GM19455 (cell line): ENCODE measurements around the gene BZW2.
"Not testable (repeated sequence)": the region's sequence is repeated elsewhere in the genome, so short reads cannot be mapped to it uniquely, and the experiment has no call there.

Source experiments
- ATAC-seq: cut with Tn5 transposase; IDR thresholded peaks from one replicate; pipeline ENCODE4 v1.9.1; 2021; ENCODE audit not compliant: unreplicated experiment

The BZW2 gene

GRCh38 chr7:16670021-16670420 lies 24.0 kb downstream of the BZW2 start:
- no peak for ATAC-seq

- ATAC-seq, result no peak
Measured at GRCh38 chr7:16670731-16671344, 24.9 kb downstream of the BZW2 start.

GRCh38 chr7:16671811-16672210 lies 25.8 kb downstream of the BZW2 start:
- ATAC-seq, result no peak

- ATAC-seq, result no peak
Measured at GRCh38 chr7:16675277-16675676, 29.3 kb downstream of the BZW2 start.

- ATAC-seq, result no peak
Measured at GRCh38 chr7:16677978-16678494, 32.1 kb downstream of the BZW2 start.

- ATAC-seq, result not testable (repeated sequence)
Measured at GRCh38 chr7:16678645-16679566, 32.9 kb downstream of the BZW2 start.

DNA sequence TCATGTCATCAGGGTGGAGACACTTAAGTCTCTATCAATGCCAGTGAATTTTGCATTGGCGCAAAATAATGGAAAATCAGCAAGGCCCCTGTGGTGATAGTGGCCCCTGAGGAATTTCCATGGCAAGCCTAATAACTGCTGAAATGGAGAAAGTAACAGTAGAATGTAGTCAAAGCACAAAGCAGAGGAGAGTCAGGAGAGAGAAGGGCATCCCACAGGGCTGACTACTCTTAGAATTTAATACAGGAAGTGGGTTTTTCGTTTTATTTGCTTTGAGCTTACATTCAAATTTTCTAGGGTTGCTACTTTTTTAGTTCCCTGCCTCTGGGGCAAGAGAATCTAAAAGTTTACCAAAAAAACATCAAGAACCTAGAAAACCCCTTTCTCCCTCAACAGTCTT lies 39.0 kb downstream of the BZW2 start:
- ATAC-seq, result no peak

GRCh38 chr7:16685535-16685934 lies 39.6 kb downstream of the BZW2 start:
- no peak for ATAC-seq

DNA sequence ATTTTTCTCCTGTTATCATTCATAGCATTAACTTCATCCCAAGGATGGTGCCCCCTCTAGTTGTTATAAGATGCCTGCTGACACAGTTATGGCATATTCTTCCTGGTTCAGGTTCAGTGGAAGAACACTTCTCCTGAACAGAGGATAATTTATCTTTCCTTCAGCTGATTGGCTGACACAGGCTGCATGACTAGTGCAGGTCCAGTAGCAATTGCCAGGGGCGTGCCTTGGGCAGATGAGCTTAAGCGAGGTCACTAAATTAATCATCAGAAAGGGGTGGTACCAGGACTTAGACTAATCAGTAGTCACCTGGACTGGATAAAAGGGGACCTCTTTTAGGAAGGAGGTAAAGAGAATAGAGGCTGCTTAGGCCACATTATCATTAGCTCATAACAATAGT lies 42.3 kb downstream of the BZW2 start:
- no peak for ATAC-seq

- ATAC-seq, result no peak
Measured at GRCh38 chr7:16691241-16691640, 45.3 kb downstream of the BZW2 start.

GRCh38 chr7:16693601-16694318 lies 47.8 kb downstream of the BZW2 start:
- no peak for ATAC-seq

GRCh38 chr7:16694806-16695205 lies 48.8 kb downstream of the BZW2 start:
- ATAC-seq, result no peak

- peak; percentile 54 for ATAC-seq
Measured at GRCh38 chr7:16695621-16696237, 49.7 kb downstream of the BZW2 start.

DNA sequence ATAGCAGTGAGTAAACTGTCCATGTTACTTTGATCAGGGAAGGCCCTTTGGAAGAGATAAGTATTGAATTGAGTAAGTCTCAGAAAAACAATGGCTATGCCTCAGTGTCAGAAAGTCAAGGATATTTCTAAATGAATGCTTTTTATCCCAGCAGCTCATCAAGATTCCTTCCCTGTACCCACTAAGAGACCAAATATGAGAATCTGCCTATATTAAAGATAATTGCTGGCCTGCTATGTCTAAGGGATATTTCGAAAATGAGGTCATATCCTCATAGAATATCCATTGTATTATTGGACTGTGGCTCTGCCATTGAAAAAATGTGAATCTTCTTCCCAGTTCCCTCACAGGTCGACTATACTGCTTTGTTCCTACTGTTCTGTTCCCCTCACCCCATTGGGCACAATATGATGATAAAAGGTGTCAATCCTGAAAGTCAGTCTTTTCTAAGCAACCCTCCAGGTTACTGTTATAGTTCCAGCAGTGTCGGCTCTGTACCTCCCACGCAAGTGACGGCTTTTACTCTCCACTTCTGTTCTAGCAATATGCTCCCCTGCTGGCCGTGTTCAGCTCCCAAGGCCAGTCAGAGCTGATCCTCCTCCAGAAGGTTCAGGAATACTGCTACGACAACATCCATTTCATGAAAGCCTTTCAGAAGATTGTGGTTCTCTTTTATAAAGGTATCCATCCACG lies 51.7 kb downstream of the BZW2 start:
- no peak for ATAC-seq

DNA sequence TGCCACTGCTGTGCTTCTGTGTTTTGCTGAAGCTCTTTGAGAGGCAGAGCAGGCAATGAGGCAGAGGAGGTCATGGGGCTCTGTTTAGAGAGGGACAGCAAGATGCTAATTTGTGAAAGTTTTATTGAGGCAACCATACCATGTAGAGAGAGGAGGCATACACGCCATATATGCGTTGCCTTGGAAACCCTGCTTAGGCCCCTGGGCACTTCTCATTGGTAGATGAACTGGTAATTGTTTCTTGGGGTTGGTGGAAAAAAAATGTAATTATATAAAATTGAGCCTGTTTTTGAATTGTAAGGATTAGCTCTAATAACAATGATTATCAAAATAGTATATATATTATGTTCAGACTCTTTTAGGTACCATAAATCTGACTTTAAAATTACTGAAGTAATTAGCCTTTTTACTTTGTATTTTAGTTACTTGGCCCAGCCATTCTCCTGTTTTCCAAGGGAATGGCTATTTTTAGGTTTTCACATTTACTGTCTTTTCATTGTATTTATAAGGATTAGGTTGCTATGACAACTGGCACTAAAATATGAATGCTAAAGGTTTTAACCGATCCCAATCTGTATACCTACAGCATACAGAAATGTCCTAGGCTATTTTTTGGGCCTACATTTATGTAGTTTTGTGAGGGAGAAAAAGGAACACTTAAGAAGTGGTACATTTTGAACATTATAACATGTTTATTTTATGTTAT lies 52.4 kb downstream of the BZW2 start:
- ATAC-seq, result no peak

- ATAC-seq, result no peak
Measured at GRCh38 chr7:16702441-16702840, 56.5 kb downstream of the BZW2 start.

DNA sequence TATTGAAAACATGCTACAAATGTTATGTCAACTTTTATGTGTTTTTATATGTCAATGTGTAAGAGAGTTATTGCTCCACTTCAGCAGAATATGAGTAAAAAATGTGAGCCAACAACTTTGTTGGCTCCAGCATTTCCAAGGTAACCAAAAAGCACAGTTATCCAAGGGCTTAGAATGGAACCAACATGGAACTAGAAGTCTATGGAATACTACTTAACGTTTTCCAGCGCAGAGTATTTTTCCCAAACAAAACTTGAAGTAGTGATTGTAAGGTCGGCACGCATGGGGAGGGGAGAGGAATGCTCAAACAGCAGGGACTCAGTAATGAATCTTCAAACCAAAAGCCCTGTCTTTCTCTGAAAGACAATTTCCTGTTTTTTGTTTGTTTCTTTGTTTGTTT lies 62.5 kb downstream of the BZW2 start:
- no peak for ATAC-seq

DNA sequence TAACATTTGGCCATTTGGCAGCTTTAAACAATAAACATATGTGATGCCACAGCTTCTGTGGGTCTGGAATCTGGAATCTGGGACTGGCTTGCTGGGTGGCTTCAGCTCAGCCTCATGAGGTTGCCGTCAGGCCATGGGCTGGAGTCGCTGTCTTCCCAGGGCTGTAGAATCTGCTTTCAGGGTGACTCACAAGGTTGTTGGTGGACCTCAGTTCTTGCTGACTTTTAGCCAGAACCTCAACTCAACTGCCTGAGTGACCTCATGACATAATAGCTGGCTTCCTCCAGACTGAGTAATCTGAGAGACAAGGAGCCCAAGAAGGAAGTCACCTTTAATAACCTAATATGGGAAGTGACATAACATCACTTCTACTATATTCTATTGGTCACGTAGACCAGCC lies 63.0 kb downstream of the BZW2 start:
- no peak for ATAC-seq

- ATAC-seq, result no peak
Measured at GRCh38 chr7:16710651-16711050, 64.7 kb downstream of the BZW2 start.

- no peak for ATAC-seq
Measured at GRCh38 chr7:16711730-16712129, 65.7 kb downstream of the BZW2 start.
